ENCODE measurements around the gene CRYBG1.

CRYBG1 gene

GRCh38 chr6:106612671-106613416, 252.3 kb downstream of the CRYBG1 start:
- ChIA-PET CTCF (interaction anchor here (1.2 to 1.7 kb wide), 4 partner anchors 15 to 367 kb away, joined by 3 to 5 read pairs (median 4); no protein-coding TSS in a partner anchor), POLR2A (interaction anchor here (0.6 kb wide), 1 partner anchor 32 kb away, joined by 3 read pairs; no protein-coding TSS in a partner anchor)
- no peak for TF ChIP-seq CTCF (IDR thresholded peaks at IDR 0.05; ENCODE audit: control extremely low read depth, extremely low read depth, low read depth, missing control alignments)
- no peak for DNase-seq (ENCODE audit: extremely low spot score)

GRCh38 chr6:106613590-106613989, 253.1 kb downstream of the CRYBG1 start:
- ChIA-PET CTCF (interaction anchor here (1.2 to 2.3 kb wide), 5 partner anchors 14 to 384 kb away, joined by 3 to 6 read pairs (median 5); no protein-coding TSS in a partner anchor), POLR2A (interaction anchor here (0.6 kb wide), 1 partner anchor 31 kb away, joined by 3 read pairs; no protein-coding TSS in a partner anchor)
- TF ChIP-seq CTCF (IDR thresholded peaks at IDR 0.05; ENCODE audit: control extremely low read depth, extremely low read depth, low read depth, missing control alignments) = no peak
- no peak for DNase-seq (ENCODE audit: extremely low spot score)

- ChIA-PET POLR2A (no interaction called here), CTCF (interaction anchor here (1.2 to 2.3 kb wide), 5 partner anchors 14 to 384 kb away, joined by 3 to 6 read pairs (median 4); no protein-coding TSS in a partner anchor)
- no peak for TF ChIP-seq CTCF (IDR thresholded peaks at IDR 0.05; ENCODE audit: control extremely low read depth, extremely low read depth, low read depth, missing control alignments)
- no peak for DNase-seq (ENCODE audit: extremely low spot score)
These were observed 253.6 kb downstream of the CRYBG1 start for GRCh38 chr6:106614166-106614565.

- ChIA-PET CTCF (interaction anchor here (1.2 to 2.3 kb wide), 5 partner anchors 13 to 383 kb away, joined by 3 to 6 read pairs (median 4); no protein-coding TSS in a partner anchor), POLR2A (no interaction called here)
- DNase-seq (ENCODE audit: extremely low spot score) = no peak
- TF ChIP-seq CTCF (IDR thresholded peaks at IDR 0.05; ENCODE audit: control extremely low read depth, extremely low read depth, low read depth, missing control alignments) = no peak
These were observed 254.2 kb downstream of the CRYBG1 start for GRCh38 chr6:106614592-106615257.

- CTCF ChIA-PET = interaction anchor here (1.1 to 4.4 kb wide), 4 partner anchors 9 to 362 kb away, joined by 4 to 18 read pairs (median 9); no protein-coding TSS in a partner anchor
- TF ChIP-seq CTCF (IDR thresholded peaks at IDR 0.05; ENCODE audit: control extremely low read depth, extremely low read depth, low read depth, missing control alignments) = no peak
- DNase-seq (ENCODE audit: extremely low spot score) = no peak
- POLR2A ChIA-PET = no interaction called here
These were observed 256.8 kb downstream of the CRYBG1 start for GRCh38 chr6:106617302-106617701.

GRCh38 chr6:106617857-106618256, 257.3 kb downstream of the CRYBG1 start:
- ChIA-PET CTCF (interaction anchor here (1.1 to 4.4 kb wide), 4 partner anchors 10 to 362 kb away, joined by 4 to 18 read pairs (median 9); no protein-coding TSS in a partner anchor), POLR2A (no interaction called here)
- TF ChIP-seq CTCF (IDR thresholded peaks at IDR 0.05; ENCODE audit: control extremely low read depth, extremely low read depth, low read depth, missing control alignments) = no peak
- DNase-seq (ENCODE audit: extremely low spot score) = no peak
